Sciatic nerve (tissue), 2 donors: ENCODE measurements around the gene MYOCD. TPM values are rescaled to one million over a fixed set of nuclear protein-coding genes. Genes with fewer than 3 reads are reported as not detected.
A peak's percentile ranks its signal among the peaks of the same experiment; 100 is the strongest.

Experiments used
- ATAC-seq: fragments of 200-7000 bp; cut with Tn5 transposase; one replicate; pipeline ENCODE4 v1.9.1; 2020; ENCODE audit warnings: mild to moderate bottlenecking, moderate library complexity
- DNase-seq: peaks from one replicate; pipeline ENCODE4 v3.0.0-alpha.2; 2020; ENCODE audit warnings: low spot score
- intact Hi-C: fragments of 100-400 bp; cut with DNase I; formaldehyde crosslinking; loops from one replicate; pipeline ENCODE4 v1.14.2; 2022
- total RNA-seq: library from RNA; stranded (reverse); fragmentation: NEBNext Ultra II Directional; extraction: Animal tissue kit (Norgen Biotek cat#: 25700); gene quantifications from one replicate; pipeline ENCODE4 v1.2.1, GENCODE V29; 2021
- donor health status: DM: no; HTN: no; CAD: no.
- donor health status: DM: no; HTN: no; CAD: no.

Gene MYOCD
- total RNA-seq, 1 donor from 2014 or later, result 2.1 TPM

DNA sequence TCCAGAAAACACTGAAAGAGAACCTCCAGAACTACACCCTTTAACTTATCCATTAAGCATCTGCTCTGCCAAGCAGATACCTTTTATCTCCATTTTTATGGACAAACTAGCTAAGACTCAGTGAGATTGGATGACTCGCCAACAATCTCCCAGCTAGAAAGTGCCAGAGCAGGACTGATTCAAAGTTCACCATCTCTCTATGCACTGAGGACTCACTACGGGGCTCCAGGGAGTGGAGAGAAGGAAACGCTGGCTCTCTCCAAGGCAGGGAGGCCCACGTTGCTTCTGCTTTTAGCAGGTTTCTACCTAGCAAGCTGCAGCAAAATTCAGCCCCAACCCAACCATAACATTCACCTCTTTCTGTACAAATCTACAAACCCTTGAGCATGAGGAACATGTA is 70.8 kb downstream of the MYOCD start:
- intact Hi-C loops, result no loop called here
- DNase-seq (no peak), ATAC-seq (no peak)

DNA sequence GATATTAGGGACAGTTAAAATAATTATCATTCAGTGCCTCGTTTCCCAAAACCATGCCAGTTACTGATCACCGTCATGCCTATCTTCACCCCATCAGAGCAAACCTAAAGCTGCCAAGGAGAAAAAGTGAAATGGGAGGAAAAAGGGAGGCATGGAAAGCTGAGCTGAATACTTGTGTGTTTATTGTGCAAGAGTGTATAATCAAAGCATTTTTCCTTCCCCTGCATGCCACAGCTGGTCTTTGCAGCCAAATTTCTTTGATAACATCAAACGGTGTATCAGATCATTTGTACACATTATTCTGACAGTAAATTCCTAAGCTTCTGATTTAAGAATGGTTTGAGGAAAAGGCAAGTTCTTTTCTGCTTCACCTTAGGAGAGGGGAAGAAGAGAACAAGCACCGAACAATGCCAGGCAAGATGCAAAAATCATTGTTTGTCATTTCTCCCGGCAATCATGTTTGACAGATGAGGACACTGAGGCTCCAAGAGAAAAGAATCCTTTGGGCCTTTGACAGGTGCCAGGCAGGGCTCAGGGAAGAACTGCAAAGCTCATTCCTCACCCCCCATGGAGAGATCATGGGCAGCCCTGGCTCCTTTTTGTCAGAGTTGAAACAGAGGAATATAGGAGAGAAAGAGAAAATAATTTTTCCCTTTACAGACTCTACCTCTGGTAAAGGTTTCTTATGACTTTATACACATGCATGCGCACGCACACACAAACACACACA is 72.2 kb downstream of the MYOCD start:
- intact Hi-C loops, result no loop called here
- ATAC-seq (no peak), DNase-seq (no peak)

GRCh38 chr17:12738624-12739023 is 72.9 kb downstream of the MYOCD start:
- no peak for DNase-seq
- ATAC-seq, result no peak
- intact Hi-C loops, result no loop called here

- intact Hi-C loops, result no loop called here
- ATAC-seq (no peak), DNase-seq (no peak)
Observed at GRCh38 chr17:12739500-12739899, 73.8 kb downstream of the MYOCD start.

DNA sequence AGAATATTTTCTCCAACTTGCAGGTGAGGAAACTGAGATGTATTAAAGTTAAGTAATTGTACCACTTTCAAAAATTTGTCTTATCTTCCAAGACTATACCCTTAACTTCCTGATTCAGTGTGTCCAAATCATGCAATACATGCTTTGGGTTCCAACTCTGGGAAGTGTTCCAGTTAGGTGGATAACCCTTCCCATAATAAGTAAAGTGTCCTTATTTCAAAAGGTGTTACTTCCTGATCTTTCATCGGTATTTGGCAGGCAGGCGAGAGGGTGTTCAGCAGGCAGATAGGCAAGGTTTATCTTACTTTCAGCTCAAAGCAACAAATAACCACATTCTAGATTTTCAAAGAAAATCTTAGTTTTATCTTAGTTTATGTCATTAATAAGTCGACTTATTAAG is 77.4 kb downstream of the MYOCD start:
- no peak for DNase-seq
- intact Hi-C loops, result no loop called here
- no peak for ATAC-seq

- DNase-seq (no peak), ATAC-seq (no peak)
- intact Hi-C loops, result no loop called here
Observed at GRCh38 chr17:12744298-12744697, 78.6 kb downstream of the MYOCD start.

DNA sequence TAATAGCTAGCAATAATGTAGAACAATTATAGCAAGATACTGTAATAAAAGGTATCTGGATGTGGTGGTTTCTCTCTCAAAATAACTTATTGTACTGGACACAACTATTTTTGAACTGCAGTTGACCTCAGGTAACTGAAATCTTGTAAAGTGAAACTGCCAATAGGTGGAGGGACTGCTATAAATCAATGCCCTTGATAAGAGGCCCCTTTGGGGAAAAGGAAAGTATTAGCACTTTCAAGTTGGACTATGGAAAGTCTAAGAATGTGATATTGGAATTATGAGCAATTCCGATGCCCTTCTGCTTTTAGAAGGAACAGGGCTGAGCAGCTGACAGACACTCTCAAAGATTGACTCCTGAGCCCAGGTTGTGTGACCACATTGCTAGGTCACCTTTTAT is 79.1 kb downstream of the MYOCD start:
- intact Hi-C loops, result no loop called here
- no peak for DNase-seq
- ATAC-seq, result no peak

GRCh38 chr17:12745486-12745885 is 79.8 kb downstream of the MYOCD start:
- intact Hi-C loops, result no loop called here
- ATAC-seq (no peak), DNase-seq (no peak)

DNA sequence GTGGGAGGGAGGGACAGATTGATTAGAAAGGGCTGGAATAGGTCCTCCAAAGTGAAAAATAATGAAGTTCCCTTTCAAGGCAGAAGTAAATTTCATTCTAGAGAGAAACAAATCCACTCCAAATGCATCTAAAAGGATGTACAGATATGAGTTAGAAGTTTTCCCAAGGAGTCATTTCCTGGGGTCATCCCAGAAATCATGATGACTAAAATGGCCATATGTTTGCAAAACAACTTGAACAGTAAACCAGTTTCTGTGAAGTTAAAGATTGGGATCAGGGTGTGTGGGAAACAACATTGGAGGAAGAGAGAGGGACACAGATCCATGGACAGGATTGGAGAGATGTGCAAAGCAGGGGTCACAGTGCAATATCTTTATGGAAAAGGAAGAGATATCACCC is 91.1 kb downstream of the MYOCD start:
- intact Hi-C loops, result no loop called here
- ATAC-seq (no peak), DNase-seq (no peak)

GRCh38 chr17:12759090-12759489 is 93.4 kb downstream of the MYOCD start:
- intact Hi-C loops, result no loop called here
- no peak for ATAC-seq
- DNase-seq, result no peak

GRCh38 chr17:12765548-12765947 is 99.9 kb downstream of the MYOCD start:
- DNase-seq (no peak), ATAC-seq (no peak)
- intact Hi-C loops, result no loop called here

DNA sequence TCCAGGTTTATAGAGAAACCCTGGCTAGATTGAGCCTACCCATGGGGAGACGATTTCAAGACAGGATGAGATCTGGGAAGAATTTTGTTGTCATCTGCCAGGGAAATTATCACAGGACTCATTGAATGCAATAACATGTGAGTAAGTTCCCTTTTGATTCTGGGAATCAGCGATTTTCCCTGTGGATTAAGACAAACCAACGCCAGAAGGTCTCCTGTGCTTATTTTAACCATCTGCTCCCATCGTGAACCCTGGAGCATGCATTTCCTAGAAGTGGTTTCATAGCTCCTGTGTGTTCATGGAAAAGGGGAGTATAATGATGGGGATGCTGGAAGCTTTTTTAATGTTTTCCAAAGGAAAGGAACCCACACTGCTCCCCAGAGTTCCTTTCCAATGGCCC is 102.6 kb downstream of the MYOCD start:
- ATAC-seq (peak; percentile 84), DNase-seq (no peak)
- intact Hi-C loops, result no loop called here

- intact Hi-C loops, result no loop called here
- DNase-seq, result no peak
- no peak for ATAC-seq
Observed at GRCh38 chr17:12769981-12770380, 104.3 kb downstream of the MYOCD start.

- intact Hi-C loops, result no loop called here
- DNase-seq (no peak), ATAC-seq (no peak)
Observed at GRCh38 chr17:12773153-12773552, 107.5 kb downstream of the MYOCD start.

- intact Hi-C loops, result no loop called here
- ATAC-seq, result no peak
Observed at GRCh38 chr17:12789075-12789480, 123.4 kb downstream of the MYOCD start.

GRCh38 chr17:12789481-12790248 is 124.0 kb downstream of the MYOCD start, which contains the start of gene ARHGAP44:
Gene ARHGAP44 (plus strand): TSS chr17:12789498. CDS start chr17:12789839, 341 bp downstream.
- peak; percentile 93 for ATAC-seq
- intact Hi-C loops, result no loop called here
- DNase-seq, result no peak

More at GRCh38 chr17:12789075-12789480, 123.4 kb downstream of the MYOCD start:
- peak; percentile 73 for DNase-seq

GRCh38 chr17:12790249-12791106 is 124.8 kb downstream of the MYOCD start:
- no peak for ATAC-seq
- DNase-seq, result no peak
- intact Hi-C loops, result no loop called here

- intact Hi-C loops, result no loop called here
- no peak for DNase-seq
- no peak for ATAC-seq
Observed at GRCh38 chr17:12794919-12795532, 129.3 kb downstream of the MYOCD start.

GRCh38 chr17:12800855-12801365 is 135.2 kb downstream of the MYOCD start:
- intact Hi-C loops, result no loop called here
- DNase-seq, result no peak
- no peak for ATAC-seq
